Breast epithelium (tissue), 4 donors: ENCODE data around the gene PLCH1. TPM values are rescaled to one million over a fixed set of nuclear protein-coding genes. Genes with fewer than 3 reads are reported as not detected.

Source experiments
- DNase-seq, 2 donors: peaks; one replicate each; pipeline ENCODE4 v3.0.0-alpha.2; 2019; ENCODE audit warnings: low spot score in 2 of 2
- H3K27ac ChIP-seq, 2 donors: fragments of 200-600 bp; sonication (generic) in 1 of 2; one replicate each; pipeline ENCODE4 v1.5.1; 2016 to 2019; ENCODE audit warnings: mild to moderate bottlenecking in 1 of 2
- H3K27me3 ChIP-seq, 2 donors: fragments of 200-600 bp; sonication (generic) in 1 of 2; one replicate each; pipeline versions ENCODE4 v1.5.1 to v1.6.0; 2017 to 2019; ENCODE audit warnings: control low read depth in 1 of 2, mild to moderate bottlenecking in 1 of 2
- H3K36me3 ChIP-seq: fragments of 200-600 bp; one replicate; pipeline ENCODE4 v1.5.1; 2019
- H3K4me1 ChIP-seq, 2 donors: fragments of 200-600 bp; sonication (generic); one replicate each; pipeline ENCODE4 v1.5.1; 2016 to 2019; ENCODE audit warnings: control low read depth in 1 of 2
- H3K4me3 ChIP-seq, 3 donors: fragments of 200-600 bp; sonication (generic); 1 replicate in 2 of 3; 2 replicates in 1 of 3; pipeline ENCODE4 v1.5.1; 2016 to 2019; ENCODE audit warnings: mild to moderate bottlenecking in 3 of 3, moderate library complexity in 2 of 3
- H3K9me3 ChIP-seq, 2 donors: fragments of 200-600 bp; sonication (generic) in 1 of 2; one replicate each; pipeline ENCODE4 v1.5.1; 2016 to 2019; ENCODE audit warnings: control low read depth in 1 of 2
- CTCF ChIP-seq, 3 donors: fragments of 450-650 bp; IDR thresholded peaks; one replicate each; pipeline ENCODE4 v1.5.1; 2016 to 2017; ENCODE audit warnings: antibody characterized with exemption in 3 of 3, mild to moderate bottlenecking in 3 of 3, moderate library complexity in 3 of 3
- POLR2A ChIP-seq: fragments of 450-650 bp; IDR thresholded peaks from one replicate; pipeline ENCODE4 v1.6.1; 2016; ENCODE audit warnings: antibody characterized with exemption, mild to moderate bottlenecking, moderate library complexity
- POLR2AphosphoS5 ChIP-seq, 3 donors: sonication (generic); formaldehyde crosslinking; IDR thresholded peaks; one replicate each; pipeline ENCODE4 v1.6.1; 2017; ENCODE audit warnings: antibody characterized with exemption in 3 of 3
- intact Hi-C: fragments of 100-400 bp; cut with DNase I; formaldehyde crosslinking; loops from one replicate; pipeline ENCODE4 v1.15.1; 2023; ENCODE audit warnings: low total_unique reads
- total RNA-seq, 3 donors: library from RNA; depleted of rRNA; stranded (reverse); fragments of >200 nt; gene quantifications; one replicate each; pipeline ENCODE4 v1.1.0, GENCODE V29; 2016

Gene PLCH1
- total RNA-seq, 3 donors from 2014 or later: 2.0 to 3.4 TPM; not detected in 1

- Histone ChIP-seq H3K4me1 (no peaks in the 10 kb centered on the region), H3K9me3 (no peaks in the 10 kb centered on the region), H3K36me3 (no peaks in the 10 kb centered on the region), H3K27ac (no peak overlapping the region), H3K27me3 (no peaks in the 10 kb centered on the region), H3K4me3 (no peak overlapping the region)
- intact Hi-C loops: no loop called here
- TF ChIP-seq POLR2A (no peak), CTCF (IDR thresholded peaks at IDR 0.05) (no peak), POLR2AphosphoS5 (IDR thresholded peaks at IDR 0.05) (no peak)
- DNase-seq: no peak
These were observed 418.6 kb downstream of the PLCH1 start for GRCh38 chr3:155326244-155326643.

Other genes starting within 250 kb of the PLCH1 start
- 1 to 10 TPM; 3.0 to 6.3 (median 5.6) TPM for gene C3orf33, start 61.2 kb upstream of the PLCH1 start, total RNA-seq
- 10 to 100 TPM; 23.0 to 37.3 (median 33.8) TPM for gene SLC33A1, start 109.4 kb upstream of the PLCH1 start, total RNA-seq
- gene GMPS, start 125.6 kb upstream of the PLCH1 start, total RNA-seq: 10 to 100 TPM; 25.6 to 37.6 (median 36.1) TPM